Neural progenitor cell (in vitro differentiated cells): ENCODE measurements around the gene DUSP8. TPM values are rescaled to one million over a fixed set of nuclear protein-coding genes. Genes with fewer than 3 reads are reported as not detected.

Experiments
- DNase-seq: peaks from one replicate; pipeline ENCODE4 v3.0.0-alpha.2; 2016; ENCODE audit warnings: low spot score
- H2AFZ ChIP-seq: fragments of 200-600 bp; sonication (generic); replicated peaks from 2 replicates; pipeline ENCODE4 v1.6.1; 2016; ENCODE audit warnings: antibody characterized with exemption
- H3F3A ChIP-seq: fragments of 200-600 bp; sonication (generic); 2 replicates; pipeline ENCODE4 v1.6.1; 2016; ENCODE audit warnings: antibody characterized with exemption, low read depth
- H3K27ac ChIP-seq: fragments of 200-600 bp; sonication (generic); 2 replicates; pipeline ENCODE4 v1.5.1; 2016; ENCODE audit warnings: mild to moderate bottlenecking
- H3K27me3 ChIP-seq: fragments of 200-600 bp; sonication (generic); 2 replicates; pipeline ENCODE4 v1.6.1; 2016; ENCODE audit warnings: mild to moderate bottlenecking, moderate library complexity
- H3K36me3 ChIP-seq: fragments of 200-600 bp; sonication (generic); 2 replicates; pipeline ENCODE4 v1.5.1; 2016
- H3K4me1 ChIP-seq: fragments of 200-600 bp; sonication (generic); 2 replicates; pipeline ENCODE4 v1.6.1; 2016; ENCODE audit warnings: mixed run types
- H3K4me2 ChIP-seq: fragments of 200-600 bp; sonication (generic); 2 replicates; pipeline ENCODE4 v1.6.1; 2016
- H3K4me3 ChIP-seq: fragments of 200-600 bp; sonication (generic); 2 replicates; pipeline ENCODE4 v1.5.1; 2016
- H3K79me2 ChIP-seq: fragments of 200-600 bp; sonication (generic); 2 replicates; pipeline ENCODE4 v1.6.1; 2016; ENCODE audit warnings: low read depth
- H3K9ac ChIP-seq: fragments of 200-600 bp; sonication (generic); 2 replicates; pipeline ENCODE4 v1.6.1; 2016
- H3K9me3 ChIP-seq: fragments of 200-600 bp; sonication (generic); 2 replicates; pipeline ENCODE4 v1.5.1; 2016; ENCODE audit warnings: low read depth
- H4K20me1 ChIP-seq: fragments of 200-600 bp; sonication (generic); 2 replicates; pipeline ENCODE4 v1.6.1; 2016; ENCODE audit warnings: low read depth
- H3K27ac Mint-ChIP-seq: 3 replicates; pipeline ENCODE4 v1.8.0; 2021; ENCODE audit warnings: mixed read lengths
- H3K27me3 Mint-ChIP-seq: 2 replicates; pipeline ENCODE4 v1.8.0; 2022; ENCODE audit warnings: low read depth, mild to moderate bottlenecking, inconsistent platforms, moderate library complexity, mixed read lengths; ENCODE audit not compliant: insufficient read depth
- H3K36me3 Mint-ChIP-seq: 3 replicates; pipeline ENCODE4 v1.8.0; 2021; ENCODE audit warnings: mixed read lengths
- H3K4me1 Mint-ChIP-seq: 3 replicates; pipeline ENCODE4 v1.8.0; 2021; ENCODE audit warnings: mixed read lengths
- H3K4me3 Mint-ChIP-seq: 3 replicates; pipeline ENCODE4 v1.8.0; 2021; ENCODE audit warnings: mild to moderate bottlenecking, moderate library complexity, mixed read lengths
- H3K9me3 Mint-ChIP-seq: 3 replicates; pipeline ENCODE4 v1.8.0; 2020; ENCODE audit warnings: mixed read lengths
- EZH2 ChIP-seq: fragments of 200-600 bp; sonication (generic); IDR thresholded peaks from 2 replicates; pipeline ENCODE4 v1.6.1; 2017; ENCODE audit warnings: antibody characterized with exemption, mild to moderate bottlenecking, moderate library complexity
- EZH2phosphoT487 ChIP-seq: fragments of 200-600 bp; sonication (generic); IDR thresholded peaks from 2 replicates; pipeline ENCODE4 v1.6.1; 2017; ENCODE audit warnings: antibody characterized with exemption
- total RNA-seq: library from RNA; depleted of rRNA; stranded (reverse); fragments of >200 nt; gene quantifications from 2 replicates; pipeline ENCODE4 v1.2.3, GENCODE V29; 2015; ENCODE audit warnings: low replicate concordance
- TF ChIP-seq, protein P1 (sequence below): fragments of 200-600 bp; sonication (generic); IDR thresholded peaks from 2 replicates; pipeline ENCODE4 v1.5.1; 2017; ENCODE audit warnings: antibody characterized with exemption, mild to moderate bottlenecking

Gene DUSP8
- total RNA-seq, 1 donor from 2014 or later, result 0.09 TPM

- Mint-ChIP-seq H3K4me1 (peaks cover 41% of the 10 kb centered on the region), H3K27ac (no peak overlapping the region), H3K27me3 (peaks cover 4% of the 10 kb centered on the region), H3K9me3 (no peaks in the 10 kb centered on the region), H3K4me3 (no peak overlapping the region), H3K36me3 (no peaks in the 10 kb centered on the region)
- H3K4me2 ChIP-seq, result no peak overlapping the region
- H3K27me3 ChIP-seq, result no peaks in the 10 kb centered on the region
- DNase-seq, result no peak
- peaks cover 16% of the 10 kb centered on the region for H3K4me1 ChIP-seq
- no peaks in the 10 kb centered on the region for H3K9me3 ChIP-seq
- no peak overlapping the region for H3K4me3 ChIP-seq
- H3K36me3 ChIP-seq, result no peaks in the 10 kb centered on the region
- peaks cover 66% of the 10 kb centered on the region for H4K20me1 ChIP-seq
- TF ChIP-seq EZH2 (no peak), EZH2phosphoT487 (no peak)
- TF ChIP-seq, protein P1, sequence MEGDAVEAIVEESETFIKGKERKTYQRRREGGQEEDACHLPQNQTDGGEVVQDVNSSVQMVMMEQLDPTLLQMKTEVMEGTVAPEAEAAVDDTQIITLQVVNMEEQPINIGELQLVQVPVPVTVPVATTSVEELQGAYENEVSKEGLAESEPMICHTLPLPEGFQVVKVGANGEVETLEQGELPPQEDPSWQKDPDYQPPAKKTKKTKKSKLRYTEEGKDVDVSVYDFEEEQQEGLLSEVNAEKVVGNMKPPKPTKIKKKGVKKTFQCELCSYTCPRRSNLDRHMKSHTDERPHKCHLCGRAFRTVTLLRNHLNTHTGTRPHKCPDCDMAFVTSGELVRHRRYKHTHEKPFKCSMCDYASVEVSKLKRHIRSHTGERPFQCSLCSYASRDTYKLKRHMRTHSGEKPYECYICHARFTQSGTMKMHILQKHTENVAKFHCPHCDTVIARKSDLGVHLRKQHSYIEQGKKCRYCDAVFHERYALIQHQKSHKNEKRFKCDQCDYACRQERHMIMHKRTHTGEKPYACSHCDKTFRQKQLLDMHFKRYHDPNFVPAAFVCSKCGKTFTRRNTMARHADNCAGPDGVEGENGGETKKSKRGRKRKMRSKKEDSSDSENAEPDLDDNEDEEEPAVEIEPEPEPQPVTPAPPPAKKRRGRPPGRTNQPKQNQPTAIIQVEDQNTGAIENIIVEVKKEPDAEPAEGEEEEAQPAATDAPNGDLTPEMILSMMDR, result no peak
- H3K27ac ChIP-seq, result no peak overlapping the region
- H3F3A ChIP-seq, result no peaks in the 10 kb centered on the region
- H3K79me2 ChIP-seq, result peaks cover 8% of the 10 kb centered on the region
- H2AFZ ChIP-seq, result no peak overlapping the region
- H3K9ac ChIP-seq, result no peak overlapping the region
Observed at GRCh38 chr11:1518301-1518700, 53.8 kb downstream of the DUSP8 start.

GRCh38 chr11:1517117-1518005, 54.7 kb downstream of the DUSP8 start:
- Histone ChIP-seq H3F3A (peaks cover 2% of the 10 kb centered on the region), H2AFZ (no peak overlapping the region), H3K79me2 (peaks cover 8% of the 10 kb centered on the region), H3K9me3 (no peaks in the 10 kb centered on the region), H4K20me1 (peaks cover 58% of the 10 kb centered on the region), H3K27ac (no peak overlapping the region), H3K4me3 (no peak overlapping the region), H3K27me3 (no peaks in the 10 kb centered on the region), H3K4me1 (peaks cover 19% of the 10 kb centered on the region), H3K4me2 (no peak overlapping the region), H3K36me3 (no peaks in the 10 kb centered on the region), H3K9ac (no peak overlapping the region)
- Mint-ChIP-seq H3K27ac (peak overlapping the region; percentile 84), H3K36me3 (no peaks in the 10 kb centered on the region), H3K27me3 (peaks cover 4% of the 10 kb centered on the region), H3K9me3 (no peaks in the 10 kb centered on the region), H3K4me3 (no peak overlapping the region), H3K4me1 (peaks cover 45% of the 10 kb centered on the region)
- no peak for DNase-seq
- TF ChIP-seq EZH2 (no peak), EZH2phosphoT487 (no peak)
- TF ChIP-seq, protein P1, result no peak

- peaks cover 8% of the 10 kb centered on the region for H3K79me2 ChIP-seq
- H3K36me3 ChIP-seq, result no peaks in the 10 kb centered on the region
- Mint-ChIP-seq H3K4me1 (peaks cover 44% of the 10 kb centered on the region), H3K36me3 (no peaks in the 10 kb centered on the region), H3K9me3 (no peaks in the 10 kb centered on the region), H3K27ac (peak overlapping the region; percentile 57), H3K27me3 (peaks cover 4% of the 10 kb centered on the region), H3K4me3 (no peak overlapping the region)
- H3K4me1 ChIP-seq, result peaks cover 19% of the 10 kb centered on the region
- no peaks in the 10 kb centered on the region for H3K9me3 ChIP-seq
- no peak overlapping the region for H3K27ac ChIP-seq
- no peak overlapping the region for H2AFZ ChIP-seq
- peaks cover 57% of the 10 kb centered on the region for H4K20me1 ChIP-seq
- no peak for DNase-seq
- H3K4me3 ChIP-seq, result no peak overlapping the region
- no peaks in the 10 kb centered on the region for H3K27me3 ChIP-seq
- TF ChIP-seq EZH2 (no peak), EZH2phosphoT487 (no peak)
- TF ChIP-seq, protein P1, result no peak
- peaks cover 9% of the 10 kb centered on the region for H3F3A ChIP-seq
- no peak overlapping the region for H3K4me2 ChIP-seq
- H3K9ac ChIP-seq, result no peak overlapping the region
Observed at GRCh38 chr11:1516273-1517067, 55.6 kb downstream of the DUSP8 start.
